ENCODE results near the gene PTPMT1.
"Not testable (repeated sequence)": the region's sequence is repeated elsewhere in the genome, so short reads cannot be mapped to it uniquely, and the experiment has no call there.

PTPMT1 gene, protein sequence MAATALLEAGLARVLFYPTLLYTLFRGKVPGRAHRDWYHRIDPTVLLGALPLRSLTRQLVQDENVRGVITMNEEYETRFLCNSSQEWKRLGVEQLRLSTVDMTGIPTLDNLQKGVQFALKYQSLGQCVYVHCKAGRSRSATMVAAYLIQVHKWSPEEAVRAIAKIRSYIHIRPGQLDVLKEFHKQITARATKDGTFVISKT

DNA sequence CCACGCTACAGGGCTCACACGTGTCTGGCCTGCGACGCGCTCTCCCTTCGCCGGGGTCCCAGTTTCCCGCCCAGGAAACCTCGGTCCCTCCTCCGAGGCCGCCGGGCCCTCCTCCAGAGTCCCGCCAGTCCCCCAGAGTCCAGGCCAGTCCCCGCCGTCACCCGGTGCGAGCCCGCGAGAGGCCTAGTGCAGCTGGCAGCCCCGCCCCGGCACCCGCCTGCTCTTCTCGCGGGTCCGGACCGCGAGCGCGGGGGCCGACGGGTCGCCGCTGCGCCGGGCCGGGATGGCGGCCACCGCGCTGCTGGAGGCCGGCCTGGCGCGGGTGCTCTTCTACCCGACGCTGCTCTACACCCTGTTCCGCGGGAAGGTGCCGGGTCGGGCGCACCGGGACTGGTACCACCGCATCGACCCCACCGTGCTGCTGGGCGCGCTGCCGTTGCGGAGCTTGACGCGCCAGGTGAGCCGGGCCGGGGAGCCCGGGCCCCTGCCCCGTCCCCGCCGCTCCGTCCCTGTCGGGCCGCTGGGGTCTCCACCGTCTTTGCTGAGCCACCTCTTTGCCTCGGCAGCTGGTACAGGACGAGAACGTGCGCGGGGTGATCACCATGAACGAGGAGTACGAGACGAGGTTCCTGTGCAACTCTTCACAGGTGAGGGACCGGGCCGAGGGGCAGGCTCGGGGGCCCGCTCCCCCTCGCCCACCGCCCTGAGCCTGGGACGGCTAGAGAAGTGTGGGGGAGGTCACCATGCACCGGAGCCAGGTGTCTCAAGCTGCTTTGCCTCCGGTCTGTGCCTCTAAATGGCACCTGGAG, at the start of gene PTPMT1:
Gene PTPMT1, plus strand, starts transcription at position 260 of the 809 bp plus-strand sequence. Its CDS starts 24 bp downstream, at position 284.
- H3K4me3 ChIP-seq (ENCODE audit: low read length): peak within 1 kb of the TSS; percentile 86
- TF ChIP-seq ZNF274 (IDR thresholded peaks at IDR 0.05; ENCODE audit: low read depth, low read length): no peak

DNA sequence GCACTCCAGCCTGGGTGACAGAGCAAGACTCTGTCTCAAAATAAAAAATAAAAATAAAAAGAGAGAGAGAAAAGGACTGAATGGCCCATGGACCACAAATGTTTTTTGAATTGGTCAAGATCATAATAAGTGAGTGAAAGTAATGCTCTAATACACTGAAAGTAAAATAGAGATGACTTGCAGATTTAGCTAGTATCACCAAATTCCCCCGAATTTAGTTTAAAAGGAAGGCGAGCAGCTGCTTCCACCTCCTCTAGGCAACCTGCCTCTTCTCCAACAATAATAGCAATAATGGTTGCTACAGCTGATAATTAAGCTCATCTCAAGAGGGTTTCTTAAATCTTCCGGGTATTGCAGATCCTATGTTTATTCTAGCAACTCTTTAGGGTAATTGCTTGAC, 49.2 kb upstream of the PTPMT1 start:
- TF ChIP-seq ZNF274 (IDR thresholded peaks at IDR 0.05; ENCODE audit: low read depth, low read length): no peak
- no peak overlapping the region for H3K4me3 ChIP-seq (ENCODE audit: low read length)

DNA sequence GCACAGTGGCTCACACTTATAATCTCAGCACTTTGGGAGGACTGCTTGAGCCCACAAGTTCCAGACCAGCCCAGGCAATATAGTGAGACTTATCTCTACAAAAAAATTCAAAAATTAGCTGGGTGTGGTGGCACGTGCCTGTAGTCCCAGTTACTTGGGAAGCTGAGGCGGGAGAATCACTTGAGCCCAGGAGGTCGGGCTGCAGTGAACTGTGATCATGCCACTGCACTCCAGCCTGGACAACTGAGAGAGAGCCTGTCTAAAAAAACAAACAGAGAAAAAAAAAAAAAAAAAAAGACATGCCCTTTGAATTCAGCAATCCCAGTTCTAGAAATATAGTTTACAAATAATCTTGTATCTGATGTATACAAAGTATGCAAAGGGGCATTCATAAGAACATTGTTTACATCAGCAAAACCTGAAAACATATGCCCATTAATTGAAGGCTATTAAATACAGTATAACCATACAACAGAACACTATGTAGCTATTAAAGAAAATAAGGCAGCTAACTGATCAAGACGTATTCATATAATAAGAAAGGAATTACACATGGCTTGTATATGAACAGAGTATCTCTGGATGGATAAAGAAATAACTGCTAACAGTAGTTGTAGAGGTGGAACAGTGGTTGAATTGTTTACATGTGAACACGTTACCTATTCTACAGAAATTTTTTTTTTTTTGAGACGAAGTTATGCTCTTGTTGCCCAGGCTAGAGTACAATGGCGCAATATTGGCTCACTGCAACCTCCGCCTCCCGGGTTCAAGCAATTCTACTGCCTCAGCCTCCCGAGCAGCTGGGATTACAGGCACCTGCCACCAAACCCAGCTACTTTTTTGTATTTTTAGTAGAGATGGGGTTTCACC, 48.2 kb upstream of the PTPMT1 start:
- no peak overlapping the region for H3K4me3 ChIP-seq (ENCODE audit: low read length)
- no peak for TF ChIP-seq ZNF274 (IDR thresholded peaks at IDR 0.05; ENCODE audit: low read depth, low read length)

DNA sequence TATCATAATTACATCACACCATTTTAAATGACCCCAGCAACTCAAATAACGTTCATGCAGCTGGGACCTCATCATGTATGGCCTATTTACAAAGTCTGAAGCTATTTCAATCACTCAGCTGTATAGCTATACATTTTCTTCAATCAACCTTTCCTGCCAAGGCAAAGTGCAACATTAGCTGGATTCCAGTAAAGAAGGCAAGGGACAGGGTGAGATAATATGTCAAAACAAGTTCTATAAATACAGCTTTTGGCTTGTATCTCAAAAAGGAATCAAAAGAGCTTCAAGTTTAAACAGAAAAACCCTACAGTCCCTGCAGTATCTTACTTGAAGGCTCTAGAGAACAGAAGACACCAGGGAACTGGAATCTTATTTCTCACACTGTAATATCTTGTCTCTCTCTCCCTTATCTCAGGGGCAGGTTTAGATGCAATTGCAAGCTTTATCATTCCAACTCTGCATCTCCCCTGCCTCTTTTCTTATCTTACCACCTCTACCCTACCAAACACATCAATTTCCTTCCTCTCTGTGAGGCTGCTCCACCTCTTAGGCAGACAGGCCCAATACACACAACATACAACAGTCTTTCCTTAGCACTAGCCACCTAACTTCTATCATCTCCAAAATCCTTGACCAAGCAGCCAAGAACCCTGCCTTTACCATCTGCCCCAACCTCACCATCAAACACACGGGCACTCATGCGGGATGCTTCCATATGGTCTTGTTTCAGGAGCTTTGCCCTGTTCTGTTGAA, 47.0 kb upstream of the PTPMT1 start:
- no peak for TF ChIP-seq ZNF274 (IDR thresholded peaks at IDR 0.05; ENCODE audit: low read depth, low read length)
- no peak overlapping the region; the same call in 1 of the 2 replicates for H3K4me3 ChIP-seq (ENCODE audit: low read length)

DNA sequence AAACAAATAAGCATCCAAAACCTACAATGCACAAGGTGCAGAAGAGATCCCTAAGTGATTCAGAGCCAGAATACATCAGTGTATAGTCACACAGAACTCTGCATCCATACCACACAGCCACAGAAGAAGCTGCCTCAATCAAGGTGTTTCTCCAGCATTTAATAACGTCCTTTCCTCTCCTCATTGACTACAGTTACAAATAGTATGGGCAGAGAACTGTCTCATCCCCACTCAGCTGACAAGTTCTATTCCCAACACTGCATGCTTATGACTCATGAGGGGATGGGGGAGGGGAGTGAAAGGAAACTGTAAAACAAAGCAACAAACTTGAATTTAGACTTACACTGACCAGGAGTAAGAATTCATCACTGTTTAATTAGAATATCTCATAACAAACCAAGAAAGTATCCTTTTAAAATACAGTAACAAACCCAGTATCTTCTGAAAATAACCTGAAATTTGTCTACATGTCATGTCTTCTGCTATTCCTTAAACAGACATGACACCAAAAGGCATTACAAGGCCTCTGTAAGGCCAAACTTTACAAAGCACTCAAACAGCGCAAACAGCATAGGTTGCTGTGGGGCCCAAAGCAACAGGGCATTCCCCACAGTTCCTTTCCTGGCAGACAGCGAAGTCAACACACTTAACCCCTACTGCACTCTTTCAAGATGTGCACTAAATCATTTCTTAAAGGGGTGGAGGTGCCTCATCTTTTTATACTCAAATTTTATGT, 41.7 kb upstream of the PTPMT1 start:
- no peak overlapping the region for H3K4me3 ChIP-seq (ENCODE audit: low read length)
- TF ChIP-seq ZNF274 (IDR thresholded peaks at IDR 0.05; ENCODE audit: low read depth, low read length): no peak

DNA sequence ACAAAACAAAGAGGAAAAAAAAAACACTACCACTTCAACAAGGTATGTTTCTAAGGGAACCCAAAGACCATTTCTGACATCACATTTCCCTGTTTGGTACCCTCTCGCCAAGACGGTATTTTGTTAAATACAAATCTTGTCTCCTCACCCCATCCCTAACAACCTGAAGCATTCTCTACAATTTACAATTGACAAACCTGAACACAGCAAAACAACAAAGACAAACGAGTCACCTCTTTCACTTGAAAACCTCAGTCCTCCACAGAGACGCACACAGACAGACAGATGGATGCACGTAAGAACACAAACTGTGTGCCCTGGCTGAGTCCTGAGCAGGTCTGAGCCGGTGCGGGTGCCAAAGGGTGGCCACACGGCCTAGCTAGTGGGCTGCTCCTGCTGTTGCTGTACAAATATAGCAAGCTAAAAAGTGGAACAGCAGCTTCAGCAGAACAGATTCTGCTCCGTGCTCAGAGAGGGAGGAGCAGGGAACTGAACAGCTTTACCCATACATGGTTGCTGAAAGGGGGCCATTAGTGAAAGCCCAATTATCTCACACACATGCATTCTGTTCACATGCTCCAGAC, 41.0 kb upstream of the PTPMT1 start:
- no peak overlapping the region for H3K4me3 ChIP-seq (ENCODE audit: low read length)
- no peak for TF ChIP-seq ZNF274 (IDR thresholded peaks at IDR 0.05; ENCODE audit: low read depth, low read length)

DNA sequence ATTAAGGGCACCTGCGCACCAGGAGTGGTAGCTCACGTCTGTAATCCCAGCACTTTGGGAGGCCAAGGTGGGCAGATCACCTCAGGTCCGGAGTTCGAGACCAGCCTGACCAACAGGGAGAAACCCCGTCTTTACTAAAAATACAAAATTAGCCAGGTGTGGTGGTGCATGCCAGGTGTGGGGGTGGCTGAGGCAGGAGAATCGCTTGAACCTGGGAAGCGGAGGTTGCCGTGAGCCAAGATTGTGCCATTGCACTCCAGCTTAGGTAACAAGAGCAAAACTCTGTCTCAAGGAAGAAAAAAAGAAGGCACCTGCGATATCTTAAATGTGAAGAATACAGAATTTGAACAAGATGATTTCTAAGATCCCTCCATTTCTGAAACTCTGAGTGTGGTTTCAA, 39.4 kb upstream of the PTPMT1 start:
- H3K4me3 ChIP-seq (ENCODE audit: low read length): not testable (repeated sequence)

DNA sequence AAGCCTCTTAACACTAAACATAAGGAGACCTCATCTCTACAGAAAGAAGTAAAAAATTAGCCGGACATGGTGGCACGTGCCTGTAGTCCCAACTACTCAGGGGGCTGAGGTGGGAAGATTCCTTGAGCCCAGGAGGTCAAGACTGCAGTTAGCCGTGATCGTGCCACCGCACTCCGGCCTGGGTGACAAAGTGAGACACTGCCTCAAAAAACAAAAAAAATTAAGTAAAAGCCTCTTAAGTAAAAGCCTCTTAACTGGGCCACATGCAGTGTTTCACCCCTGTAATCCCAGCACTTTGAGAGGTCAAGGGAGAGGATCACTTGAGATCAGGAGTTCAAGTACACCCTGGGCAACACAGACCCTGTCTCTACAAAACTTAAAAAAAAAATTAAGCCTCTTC, 38.2 kb upstream of the PTPMT1 start:
- no peak for TF ChIP-seq ZNF274 (IDR thresholded peaks at IDR 0.05; ENCODE audit: low read depth, low read length)
- H3K4me3 ChIP-seq (ENCODE audit: low read length): no peak overlapping the region

DNA sequence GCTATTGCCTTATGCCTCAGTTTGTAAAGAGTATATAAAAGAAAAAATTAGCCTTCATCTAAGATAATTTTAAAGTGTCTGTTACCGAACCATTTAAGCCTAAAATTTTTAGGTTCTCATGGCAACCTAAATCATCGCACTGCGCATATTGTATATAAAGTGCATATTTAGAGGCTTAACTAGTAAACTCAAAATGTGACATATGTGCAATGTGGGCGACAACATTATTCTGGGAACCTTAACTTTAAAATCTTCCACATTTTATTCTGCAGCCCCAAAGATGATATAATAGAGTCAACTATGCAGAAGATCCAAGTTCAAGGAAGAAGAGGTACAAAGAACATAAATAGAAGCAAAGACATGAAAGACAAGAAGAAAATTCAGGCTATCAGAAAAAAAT, 35.4 kb upstream of the PTPMT1 start:
- no peak for TF ChIP-seq ZNF274 (IDR thresholded peaks at IDR 0.05; ENCODE audit: low read depth, low read length)
- H3K4me3 ChIP-seq (ENCODE audit: low read length): no peak overlapping the region

DNA sequence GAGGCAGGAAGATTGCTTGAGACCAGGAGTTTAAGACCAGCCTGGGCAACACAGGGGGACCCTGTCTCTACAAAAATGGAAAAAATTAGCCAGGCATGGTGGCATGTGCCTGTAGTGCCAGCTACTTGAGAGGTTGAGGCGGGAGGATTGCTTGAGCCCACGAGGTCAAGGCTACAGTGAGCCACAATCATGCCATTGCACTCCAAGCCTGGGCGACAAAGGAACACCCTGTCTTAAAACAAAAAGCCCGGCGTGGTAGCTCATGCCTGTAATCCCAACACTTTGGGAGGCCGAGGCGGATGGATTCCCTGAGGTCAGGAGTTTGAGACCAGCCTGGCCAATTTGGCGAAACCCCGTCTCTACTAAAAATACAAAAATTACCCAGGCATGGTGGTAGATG, 34.7 kb upstream of the PTPMT1 start:
- H3K4me3 ChIP-seq (ENCODE audit: low read length): not testable (repeated sequence)

DNA sequence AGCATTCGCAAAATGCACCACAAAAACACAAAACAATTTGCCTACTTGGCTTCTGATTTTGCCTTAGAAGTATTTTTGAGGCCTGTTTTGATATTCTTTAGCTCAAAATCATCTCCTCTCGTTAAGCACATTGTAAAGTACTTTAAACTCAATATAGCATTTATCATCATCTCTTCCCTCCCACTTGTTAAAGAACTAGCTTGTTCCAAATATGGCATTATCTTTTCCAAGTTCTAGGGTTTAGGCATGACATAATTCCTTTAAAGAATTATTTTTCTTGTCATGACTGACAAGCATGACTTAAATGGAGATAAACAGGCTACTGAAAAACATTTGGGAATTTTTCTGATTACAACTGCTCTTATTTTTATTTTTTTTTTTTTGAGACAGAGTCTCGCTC, 33.7 kb upstream of the PTPMT1 start:
- TF ChIP-seq ZNF274 (IDR thresholded peaks at IDR 0.05; ENCODE audit: low read depth, low read length): no peak
- H3K4me3 ChIP-seq (ENCODE audit: low read length): no peak overlapping the region

DNA sequence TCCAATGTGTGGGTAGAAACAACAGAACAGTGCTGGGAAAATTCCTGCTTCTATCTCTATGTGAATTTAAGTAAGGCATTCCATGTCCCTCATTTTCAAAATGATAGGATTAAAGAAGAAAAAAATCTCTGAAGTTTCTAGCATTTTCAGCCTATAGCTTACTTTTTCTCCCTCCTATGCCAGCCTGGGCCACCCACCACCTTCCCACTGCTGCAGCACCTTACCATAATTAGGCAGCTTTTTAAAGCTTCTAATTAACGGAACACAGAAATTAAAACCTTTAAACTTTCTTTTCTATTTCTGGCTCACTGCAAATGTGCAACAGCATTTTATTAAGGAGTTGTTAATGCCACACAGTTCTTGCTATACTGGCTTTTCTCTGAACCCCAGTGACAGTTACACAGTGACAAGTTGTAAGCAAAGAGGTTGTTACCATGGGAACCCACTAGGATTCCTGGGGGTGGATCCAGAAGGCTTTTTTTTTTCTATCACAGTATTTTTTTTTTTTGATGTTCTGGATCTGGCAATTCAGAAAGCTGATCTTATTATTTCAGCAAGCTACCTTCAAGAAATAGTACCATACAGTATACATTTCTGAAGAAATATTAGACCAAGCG, 32.7 kb upstream of the PTPMT1 start:
- no peak overlapping the region for H3K4me3 ChIP-seq (ENCODE audit: low read length)
- no peak for TF ChIP-seq ZNF274 (IDR thresholded peaks at IDR 0.05; ENCODE audit: low read depth, low read length)

DNA sequence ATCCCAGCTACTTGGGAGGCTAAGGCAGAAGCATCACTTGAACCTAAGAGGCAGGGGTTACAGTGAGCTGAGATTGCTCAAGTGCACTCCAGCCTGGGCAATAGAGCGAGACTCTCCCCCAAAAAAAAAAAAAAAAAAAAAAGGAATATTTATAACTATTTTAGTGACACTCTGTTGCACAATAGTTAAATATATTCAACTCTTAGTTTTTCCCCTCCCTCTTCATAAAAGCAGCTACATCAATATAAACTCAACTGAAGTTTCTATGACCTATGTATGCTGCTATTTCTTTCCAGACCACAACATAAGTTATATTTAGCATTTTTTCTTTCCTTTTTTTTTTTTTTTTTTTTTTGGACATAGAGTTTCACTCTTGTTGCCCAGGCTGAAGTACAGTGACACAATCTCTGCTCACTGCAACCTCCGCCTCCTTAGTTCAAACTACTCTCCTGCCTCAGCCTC, 31.7 kb upstream of the PTPMT1 start:
- H3K4me3 ChIP-seq (ENCODE audit: low read length): no peak overlapping the region
- no peak for TF ChIP-seq ZNF274 (IDR thresholded peaks at IDR 0.05; ENCODE audit: low read depth, low read length)
